HEK293T (cell line): ENCODE measurements around the gene GRID1.

ENCODE experiments used
- CTCF ChIA-PET: fragments of 350-600 bp; formaldehyde crosslinking; extraction: SDS; loops from one replicate; lab custom pipeline; 2021; ENCODE audit warnings: antibody characterized with exemption, inconsistent platforms; lab: Yijun Ruan, JAX
- POLR2A ChIA-PET: fragments of 350-600 bp; formaldehyde crosslinking; extraction: SDS; loops from one replicate; lab custom pipeline; 2020; ENCODE audit warnings: antibody characterized with exemption, inconsistent platforms; lab: Yijun Ruan, JAX
- DNase-seq: peaks from one replicate; pipeline ENCODE4 v3.0.0; 2012; ENCODE audit warnings: mixed read lengths; ENCODE audit errors: extremely low spot score
- ARNT ChIP-seq: fragments of 450-650 bp; IDR thresholded peaks from 2 replicates; pipeline ENCODE4 v1.6.1; 2017; ENCODE audit warnings: mild to moderate bottlenecking
- BHLHE40 ChIP-seq: fragments of 450-650 bp; IDR thresholded peaks from 2 replicates; pipeline ENCODE4 v1.6.1; 2016; ENCODE audit warnings: mild to moderate bottlenecking, moderate library complexity, borderline replicate concordance
- CTBP1 ChIP-seq: fragments of 450-650 bp; IDR thresholded peaks from 2 replicates; pipeline ENCODE4 v1.6.1; 2016; ENCODE audit warnings: borderline replicate concordance
- ELF4 ChIP-seq: fragments of 450-650 bp; IDR thresholded peaks from 2 replicates; pipeline ENCODE4 v1.6.1; 2017; ENCODE audit warnings: antibody characterized with exemption
- FOXA1 ChIP-seq: fragments of 450-650 bp; IDR thresholded peaks from 2 replicates; pipeline ENCODE4 v1.6.1; 2016; ENCODE audit warnings: mild to moderate bottlenecking
- FOXK2 ChIP-seq: fragments of 450-650 bp; IDR thresholded peaks from 2 replicates; pipeline ENCODE4 v1.6.1; 2016; ENCODE audit warnings: mild to moderate bottlenecking
- FOXM1 ChIP-seq: fragments of 450-650 bp; IDR thresholded peaks from 2 replicates; pipeline ENCODE4 v1.6.1; 2017; ENCODE audit warnings: mild to moderate bottlenecking, borderline replicate concordance
- HDGF ChIP-seq: fragments of 450-650 bp; IDR thresholded peaks from 2 replicates; pipeline ENCODE4 v1.6.1; 2017; ENCODE audit warnings: antibody characterized with exemption, borderline replicate concordance
- L3MBTL2 ChIP-seq: fragments of 450-650 bp; conservative IDR thresholded peaks from 2 replicates; pipeline ENCODE4 v1.6.1; 2016; ENCODE audit warnings: mild to moderate bottlenecking
- LEF1 ChIP-seq: fragments of 450-650 bp; IDR thresholded peaks from 2 replicates; pipeline ENCODE4 v1.6.1; 2017; ENCODE audit warnings: mild to moderate bottlenecking, borderline replicate concordance
- NFRKB ChIP-seq: fragments of 450-650 bp; IDR thresholded peaks from 2 replicates; pipeline ENCODE4 v1.6.1; 2016; ENCODE audit warnings: mild to moderate bottlenecking, moderate library complexity
- SP1 ChIP-seq: fragments of 450-650 bp; IDR thresholded peaks from 2 replicates; pipeline ENCODE4 v1.6.1; 2017
- SUZ12 ChIP-seq: fragments of 450-650 bp; IDR thresholded peaks from 2 replicates; pipeline ENCODE4 v1.6.1; 2016; ENCODE audit warnings: mild to moderate bottlenecking
- TARDBP ChIP-seq: fragments of 450-650 bp; IDR thresholded peaks from 2 replicates; pipeline ENCODE4 v1.6.1; 2016
- ZNF384 ChIP-seq: fragments of 450-650 bp; IDR thresholded peaks from 2 replicates; pipeline ENCODE4 v1.6.1; 2016
- TF ChIP-seq, protein P1 (sequence below): fragments of 450-650 bp; IDR thresholded peaks from 2 replicates; pipeline ENCODE4 v1.6.1; 2016

The GRID1 gene

DNA sequence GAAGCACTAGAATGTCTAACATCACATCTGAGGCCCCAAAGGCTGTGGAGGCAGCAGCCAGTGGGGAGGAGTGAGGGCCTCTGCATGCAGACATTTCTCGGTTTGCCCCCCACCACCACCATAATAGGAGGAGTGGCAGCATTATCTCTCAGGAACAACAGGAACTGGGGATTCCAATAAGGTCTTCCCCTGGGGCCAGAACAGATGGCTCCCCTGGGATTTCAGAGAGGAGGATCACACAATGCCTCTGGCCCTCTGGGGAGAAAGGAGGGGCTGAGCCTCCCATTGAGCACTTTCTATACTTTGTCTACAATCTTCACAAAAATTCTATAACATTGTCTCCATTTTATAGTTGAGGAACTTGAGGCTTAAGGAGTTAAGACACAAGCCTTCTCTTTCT, 61.1 kb downstream of the GRID1 start:
- ChIA-PET CTCF (no interaction called here), POLR2A (no interaction called here)
- TF ChIP-seq FOXK2, result no peak
- no peak for TF ChIP-seq TARDBP
- TF ChIP-seq FOXM1, result no peak
- no peak for TF ChIP-seq CTBP1
- no peak for TF ChIP-seq HDGF
- no peak for TF ChIP-seq BHLHE40
- no peak for TF ChIP-seq NFRKB
- no peak for TF ChIP-seq ELF4
- no peak for TF ChIP-seq ZNF384
- DNase-seq, result no peak

DNA sequence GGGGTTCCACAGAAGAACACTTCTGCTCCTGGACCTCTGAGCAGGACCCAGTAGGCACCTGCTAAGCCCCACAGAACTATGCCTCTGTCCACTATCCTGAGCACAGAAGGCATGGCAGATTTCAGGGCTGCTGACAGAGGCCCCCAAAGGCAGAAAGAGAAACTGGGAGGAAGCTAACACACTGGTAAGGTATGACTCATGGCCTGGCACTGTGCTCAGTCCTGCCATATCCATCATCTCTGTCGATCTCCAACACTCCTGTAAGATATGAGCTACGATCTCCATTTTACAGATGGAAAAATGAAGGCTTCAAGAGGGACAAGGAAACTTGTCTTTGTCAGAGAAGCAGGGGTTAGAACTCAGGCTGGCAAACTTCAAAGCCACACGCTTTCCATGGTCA, 62.2 kb downstream of the GRID1 start:
- TF ChIP-seq ELF4 (no peak), FOXK2 (no peak), LEF1 (no peak), ARNT (no peak), SUZ12 (no peak), L3MBTL2 (no peak), SP1 (no peak), TARDBP (no peak), NFRKB (no peak), HDGF (no peak), FOXM1 (no peak), FOXA1 (no peak), CTBP1 (no peak), BHLHE40 (no peak), ZNF384 (no peak)
- TF ChIP-seq, protein P1, sequence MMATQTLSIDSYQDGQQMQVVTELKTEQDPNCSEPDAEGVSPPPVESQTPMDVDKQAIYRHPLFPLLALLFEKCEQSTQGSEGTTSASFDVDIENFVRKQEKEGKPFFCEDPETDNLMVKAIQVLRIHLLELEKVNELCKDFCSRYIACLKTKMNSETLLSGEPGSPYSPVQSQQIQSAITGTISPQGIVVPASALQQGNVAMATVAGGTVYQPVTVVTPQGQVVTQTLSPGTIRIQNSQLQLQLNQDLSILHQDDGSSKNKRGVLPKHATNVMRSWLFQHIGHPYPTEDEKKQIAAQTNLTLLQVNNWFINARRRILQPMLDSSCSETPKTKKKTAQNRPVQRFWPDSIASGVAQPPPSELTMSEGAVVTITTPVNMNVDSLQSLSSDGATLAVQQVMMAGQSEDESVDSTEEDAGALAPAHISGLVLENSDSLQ, result no peak
- CTCF ChIA-PET, result no interaction called here
- POLR2A ChIA-PET, result no interaction called here
- no peak for DNase-seq

- TF ChIP-seq HDGF (no peak), SUZ12 (no peak), LEF1 (no peak), ELF4 (no peak), ARNT (no peak), L3MBTL2 (no peak), NFRKB (no peak), TARDBP (no peak), FOXM1 (no peak), BHLHE40 (no peak), SP1 (no peak), FOXK2 (no peak), CTBP1 (no peak), ZNF384 (no peak)
- TF ChIP-seq, protein P1, result no peak
- ChIA-PET POLR2A (no interaction called here), CTCF (no interaction called here)
- no peak for DNase-seq
Measured at GRCh38 chr10:86303626-86304025, 63.0 kb downstream of the GRID1 start.

DNA sequence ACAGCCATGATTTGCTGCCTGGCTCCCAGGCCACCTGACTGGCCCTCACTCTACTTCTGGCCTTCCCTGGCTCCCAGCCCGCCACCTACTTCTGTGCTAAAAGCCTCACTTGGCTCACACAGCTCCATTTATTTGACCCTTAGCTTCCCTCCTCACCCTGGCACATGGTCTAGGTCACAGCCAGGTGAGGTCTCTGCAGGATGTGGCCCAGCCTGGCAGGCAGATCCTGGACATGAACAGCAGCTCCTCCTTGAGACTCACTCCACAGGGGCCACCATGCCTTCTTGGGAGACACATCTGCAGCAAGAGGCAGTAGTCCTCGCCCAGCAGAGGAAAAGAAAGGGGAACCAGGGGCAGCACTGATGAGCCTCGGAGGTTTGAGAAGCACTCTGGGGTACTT, 64.6 kb downstream of the GRID1 start:
- no peak for DNase-seq
- ChIA-PET CTCF (no interaction called here), POLR2A (no interaction called here)
- TF ChIP-seq FOXA1, result no peak
- no peak for TF ChIP-seq NFRKB

DNA sequence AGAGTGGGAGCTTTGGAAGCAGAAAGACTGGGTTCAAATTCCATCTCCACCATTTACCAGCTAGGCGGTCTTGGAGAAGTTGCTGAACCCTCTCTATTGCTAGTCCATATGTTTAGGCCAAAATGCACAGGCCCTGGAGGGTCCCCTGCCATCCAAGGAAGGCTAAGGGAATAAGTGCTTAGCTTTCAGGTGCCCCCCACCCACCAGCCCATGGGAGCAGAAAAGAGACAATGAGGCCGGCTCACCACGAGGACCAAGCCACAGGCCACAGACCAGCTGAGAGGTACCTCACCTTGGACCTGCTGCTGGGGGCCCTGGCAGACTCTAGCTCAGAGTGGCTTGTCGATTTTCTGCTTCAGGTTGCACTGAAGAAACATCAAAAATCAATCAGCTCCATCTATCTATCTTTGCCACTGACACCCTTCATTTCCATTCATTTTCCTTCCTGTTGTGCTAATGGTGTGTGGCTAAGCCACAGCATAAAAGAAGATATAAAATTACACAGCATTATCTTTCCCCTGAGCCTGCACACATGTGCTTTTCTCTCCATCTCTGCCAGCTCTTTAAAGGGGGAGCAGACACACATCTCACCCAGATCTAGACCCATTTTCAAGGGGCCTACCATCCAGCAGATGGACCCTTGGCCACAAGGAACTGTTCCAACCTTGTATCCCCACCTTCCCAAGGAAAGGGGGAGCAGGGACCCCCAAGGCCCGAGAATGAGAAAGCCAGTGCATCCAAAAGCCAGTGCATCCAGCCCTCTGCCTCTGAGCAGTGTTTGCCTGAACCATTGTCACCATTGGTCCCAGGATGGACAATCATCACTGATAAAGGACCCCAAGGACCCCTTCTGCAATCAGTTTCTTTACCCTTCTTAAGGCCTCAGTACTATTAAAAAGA, 65.4 kb downstream of the GRID1 start:
- POLR2A ChIA-PET, result no interaction called here

More for the DNA sequence above, 65.4 kb downstream of the GRID1 start:
- CTCF ChIA-PET, result no interaction called here
- DNase-seq, result no peak
- TF ChIP-seq, protein P1, result no peak
- TF ChIP-seq NFRKB (no peak), FOXM1 (no peak), ZNF384 (no peak), LEF1 (no peak), CTBP1 (no peak), L3MBTL2 (no peak), FOXK2 (no peak), HDGF (no peak), ELF4 (no peak), SP1 (no peak), FOXA1 (no peak)
